Occipital lobe (tissue), 3 donors: ENCODE data around the gene LGALS1. TPM values are rescaled to one million over a fixed set of nuclear protein-coding genes. Genes with fewer than 3 reads are reported as not detected.
"Not testable (repeated sequence)": the region's sequence is repeated elsewhere in the genome, so short reads cannot be mapped to it uniquely, and the experiment has no call there.

Experiments
- DNase-seq: peaks from one replicate; lab custom pipeline; 2025; lab: John Stamatoyannopoulos, UW
- small RNA-seq: library from RNA; depleted of rRNA; stranded (forward); fragments of <200 nt; gene quantifications from one replicate; pipeline ENCODE3, GENCODE V24; 2014
- total RNA-seq: library from RNA; depleted of rRNA; stranded (reverse); fragments of >200 nt; gene quantifications from one replicate; pipeline ENCODE4 v1.2.3, GENCODE V29; 2014

The LGALS1 gene
- total RNA-seq, 1 donor from 2014 or later: 119 TPM

DNA sequence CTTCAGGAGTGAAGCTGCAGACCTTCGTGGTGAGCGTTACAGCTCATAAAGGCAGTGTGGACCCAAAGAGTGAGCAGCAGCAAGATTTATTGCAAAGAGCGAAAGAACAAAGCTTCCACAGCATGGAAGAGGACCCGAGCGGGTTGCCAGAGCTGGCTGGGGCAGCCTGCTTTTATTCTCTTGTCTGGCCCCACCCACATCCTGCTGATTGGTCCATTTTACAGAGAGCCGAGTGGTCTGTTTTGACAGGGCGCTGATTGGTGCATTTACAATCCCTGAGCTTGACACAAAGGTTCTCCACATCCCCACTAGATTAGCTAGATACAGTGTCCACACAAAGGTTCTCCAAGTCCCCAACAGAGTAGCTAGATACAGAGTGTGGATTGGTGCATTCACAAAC, 41.8 kb downstream of the LGALS1 start:
- DNase-seq: not testable (repeated sequence)

DNA sequence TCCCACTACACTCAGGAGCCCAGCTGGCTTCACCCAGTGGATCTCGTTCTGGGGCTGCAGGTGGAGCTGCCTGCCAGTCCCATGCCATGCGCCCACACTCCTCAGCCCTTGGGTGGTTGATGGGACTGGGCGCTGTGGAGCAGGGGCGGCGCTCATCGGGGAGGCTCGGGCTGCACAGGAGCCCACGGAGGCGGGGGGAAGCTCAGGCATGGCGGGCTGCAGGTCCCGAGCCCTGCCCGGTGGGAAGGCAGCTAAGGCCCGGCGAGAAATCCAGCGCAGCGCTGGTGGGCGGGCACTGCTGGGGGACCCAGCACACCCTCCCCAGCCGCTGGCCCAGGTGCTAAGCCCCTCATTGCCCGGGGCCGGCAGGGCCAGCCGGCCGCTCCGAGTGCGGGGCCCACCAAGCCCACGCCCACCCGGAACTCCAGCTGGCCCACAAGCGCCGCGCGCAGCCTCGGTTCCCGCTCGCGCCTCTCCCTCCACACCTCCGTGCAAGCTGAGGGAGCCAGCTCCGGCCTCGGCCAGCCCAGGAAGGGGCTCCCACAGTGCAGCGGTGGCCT, 42.4 kb downstream of the LGALS1 start:
- DNase-seq: not testable (repeated sequence)

DNA sequence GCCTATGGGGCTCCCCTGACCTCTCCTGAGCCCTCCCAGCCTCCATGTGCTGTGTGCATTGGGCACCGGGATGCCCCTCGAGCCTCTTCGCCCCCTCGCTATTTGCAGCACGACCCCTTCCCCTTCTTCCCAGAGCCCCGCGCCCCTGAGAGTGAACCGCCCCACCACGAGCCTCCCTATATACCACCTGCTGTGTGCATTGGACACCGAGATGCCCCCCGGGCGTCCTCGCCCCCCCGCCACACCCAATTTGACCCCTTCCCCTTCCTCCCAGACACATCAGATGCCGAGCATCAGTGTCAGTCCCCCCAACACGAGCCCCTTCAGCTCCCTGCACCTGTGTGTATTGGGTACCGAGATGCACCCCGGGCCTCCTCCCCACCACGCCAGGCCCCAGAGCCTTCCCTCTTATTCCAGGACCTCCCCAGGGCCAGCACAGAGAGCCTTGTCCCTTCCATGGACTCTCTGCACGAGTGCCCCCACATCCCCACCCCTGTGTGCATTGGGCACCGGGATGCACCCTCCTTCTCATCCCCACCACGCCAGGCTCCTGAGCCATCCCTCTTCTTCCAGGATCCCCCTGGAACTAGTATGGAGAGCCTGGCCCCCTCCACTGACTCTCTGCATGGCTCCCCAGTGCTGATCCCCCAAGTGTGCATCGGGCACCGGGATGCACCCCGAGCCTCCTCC, 50.3 kb downstream of the LGALS1 start:
- no peak for DNase-seq

DNA sequence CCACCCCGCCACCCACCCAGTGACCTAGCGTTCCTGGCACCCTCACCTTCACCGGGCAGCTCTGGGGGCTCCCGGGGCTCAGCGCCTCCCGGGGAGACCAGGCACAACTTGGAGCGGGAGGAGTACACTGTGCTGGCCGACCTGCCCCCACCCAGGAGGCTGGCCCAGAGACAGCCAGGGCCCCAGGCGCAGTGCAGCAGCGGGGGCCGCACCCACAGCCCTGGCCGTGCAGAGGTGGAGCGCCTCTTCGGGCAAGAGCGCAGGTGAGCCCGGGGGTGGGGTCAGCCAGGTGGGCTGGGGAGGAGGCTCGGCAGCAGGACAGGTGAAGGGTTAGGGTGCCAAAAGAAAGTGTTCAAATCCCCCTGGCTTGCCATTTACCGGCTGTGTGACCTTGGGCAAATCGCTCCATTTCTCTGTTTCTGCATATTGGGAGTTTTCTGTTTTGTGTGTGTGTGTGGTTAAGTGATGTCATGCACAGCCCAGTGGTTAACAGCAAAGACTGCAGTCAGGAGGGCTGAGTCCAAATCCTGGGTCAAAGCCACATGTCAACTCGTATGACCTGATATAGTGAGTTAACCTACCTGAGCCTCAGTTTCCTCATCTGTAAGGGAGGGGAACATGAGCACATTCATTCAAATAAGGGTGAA, 50.9 kb downstream of the LGALS1 start:
- DNase-seq: no peak

DNA sequence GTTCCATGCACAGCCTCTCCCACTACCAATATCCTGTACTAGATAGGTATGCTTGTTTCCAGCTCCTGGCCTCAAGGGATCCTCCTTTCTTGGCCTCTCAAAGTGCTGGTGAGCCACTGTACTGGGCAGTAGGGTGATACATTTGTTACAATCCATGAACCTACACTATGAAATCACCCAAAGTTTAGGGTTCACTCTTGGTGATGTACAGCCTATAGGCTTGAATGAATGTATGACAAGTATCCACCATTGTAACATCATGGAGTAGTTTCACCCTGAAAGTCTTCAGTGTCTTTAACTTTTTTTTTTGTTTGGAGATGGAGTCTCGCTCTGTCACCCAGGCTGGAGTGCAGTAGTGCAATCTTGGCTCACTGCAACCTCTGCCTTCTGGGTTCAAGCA, 53.2 kb downstream of the LGALS1 start:
- no peak for DNase-seq

Small RNAs within 50 kb of the gene (small RNA-seq; reads per million reads assigned to genes)
- 0.29 reads per million, percentile 10 among the genes with 10 or more reads in this experiment for gene RN7SL385P

Other genes with a start within 250 kb of the LGALS1 start
- gene ELFN2, start 248.2 kb upstream of the LGALS1 start, total RNA-seq: 14.7 TPM
- gene MFNG, start 189.3 kb upstream of the LGALS1 start, total RNA-seq: 3.9 TPM
- gene CARD10, start 156.2 kb upstream of the LGALS1 start, total RNA-seq: 2.0 TPM
- gene CDC42EP1, start 115.2 kb upstream of the LGALS1 start, total RNA-seq: 0.94 TPM
- gene LGALS2, start 95.5 kb upstream of the LGALS1 start, total RNA-seq: not detected
- gene GGA1, start 66.8 kb upstream of the LGALS1 start, total RNA-seq: 32.0 TPM
- 1.9 TPM for gene SH3BP1, start 36.0 kb upstream of the LGALS1 start, total RNA-seq
- gene PDXP, start 16.9 kb upstream of the LGALS1 start, total RNA-seq: 40.6 TPM
- 18.2 TPM for gene NOL12, start 10.7 kb downstream of the LGALS1 start, total RNA-seq
- gene TRIOBP, start 21.4 kb downstream of the LGALS1 start, total RNA-seq: 13.4 TPM
- gene GCAT, start 132.3 kb downstream of the LGALS1 start, total RNA-seq: 8.3 TPM
- not detected for gene GALR3, start 147.7 kb downstream of the LGALS1 start, total RNA-seq
- 13.7 TPM for gene ANKRD54, start 168.7 kb downstream of the LGALS1 start, total RNA-seq
- 702 TPM for gene EIF3L, start 173.8 kb downstream of the LGALS1 start, total RNA-seq
- gene MICALL1, start 230.7 kb downstream of the LGALS1 start, total RNA-seq: 22.9 TPM